A549 (cell line): ENCODE measurements around the gene METTL16.

ENCODE experiments used
- CBX8 ChIP-seq: fragments of 200-600 bp; sonication (generic); IDR thresholded peaks from 2 replicates; pipeline ENCODE4 v1.6.1; 2016
- CTCF ChIP-seq: fragments of >200 bp; sonication (Bioruptor Twin); formaldehyde crosslinking; IDR thresholded peaks from 3 replicates; pipeline ENCODE4 v1.5.1; 2016
- EHMT2 ChIP-seq: fragments of 200-600 bp; sonication (generic); IDR thresholded peaks from 2 replicates; pipeline ENCODE4 v1.6.1; 2016; ENCODE audit warnings: antibody characterized with exemption, low read depth, mild to moderate bottlenecking, moderate library complexity
- EP300 ChIP-seq, 2 experiments: fragments of >200 bp; sonication (Bioruptor Twin); formaldehyde crosslinking; IDR thresholded peaks; 2 replicates in 1 of 2; 3 replicates in 1 of 2; pipeline ENCODE4 v1.6.1; 2016 to 2017
- MAZ ChIP-seq: fragments of 150-350 bp; IDR thresholded peaks from 2 replicates; pipeline ENCODE4 v1.6.1; 2014; ENCODE audit warnings: antibody characterized with exemption, low read depth, low read length, borderline replicate concordance
- PHF8 ChIP-seq: fragments of 200-600 bp; sonication (generic); IDR thresholded peaks from 2 replicates; pipeline ENCODE4 v1.6.1; 2016; ENCODE audit warnings: low read depth, mild to moderate bottlenecking, antibody characterized with exemption, moderate library complexity, borderline replicate concordance
- POLR2A ChIP-seq: IDR thresholded peaks from 2 replicates; pipeline ENCODE4 v1.6.1; 2012; ENCODE audit warnings: mild to moderate bottlenecking, low read length

DNA sequence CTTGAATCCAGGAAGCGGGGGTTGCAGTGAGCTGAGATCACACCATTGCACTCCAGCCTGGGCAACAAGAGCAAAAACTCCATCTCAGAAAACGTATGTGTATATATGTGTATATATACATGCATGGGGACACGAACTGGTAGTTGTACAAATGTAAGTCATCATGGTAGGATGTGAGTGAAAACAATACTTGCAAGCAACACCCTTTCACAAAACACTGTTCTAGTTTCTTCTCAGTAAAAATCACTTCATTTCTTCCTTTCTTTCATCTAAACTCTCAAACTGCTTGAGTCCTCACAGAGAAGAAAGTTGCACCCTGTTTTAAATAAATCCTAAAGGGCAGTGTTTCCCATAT lies 51.8 kb downstream of the METTL16 start:
- no peak for TF ChIP-seq EHMT2
- TF ChIP-seq CTCF, result no peak
- TF ChIP-seq MAZ, result no peak
- no peak for TF ChIP-seq PHF8
- TF ChIP-seq EP300 (IDR thresholded peaks at IDR 0.05), result no peak
- TF ChIP-seq CBX8, result no peak
- TF ChIP-seq POLR2A, result no peak
